ENCODE data around the gene PBX4. TPM values are rescaled to one million over a fixed set of nuclear protein-coding genes. Genes with fewer than 3 reads are reported as not detected.

PBX4 gene
- total RNA-seq, 1 experiment from 2014 or later: 0.94 TPM

GRCh38 chr19:19591133-19591825, 27.2 kb downstream of the PBX4 start:
- peak; percentile 97 for DNase-seq (ENCODE audit: low read depth)

DNA sequence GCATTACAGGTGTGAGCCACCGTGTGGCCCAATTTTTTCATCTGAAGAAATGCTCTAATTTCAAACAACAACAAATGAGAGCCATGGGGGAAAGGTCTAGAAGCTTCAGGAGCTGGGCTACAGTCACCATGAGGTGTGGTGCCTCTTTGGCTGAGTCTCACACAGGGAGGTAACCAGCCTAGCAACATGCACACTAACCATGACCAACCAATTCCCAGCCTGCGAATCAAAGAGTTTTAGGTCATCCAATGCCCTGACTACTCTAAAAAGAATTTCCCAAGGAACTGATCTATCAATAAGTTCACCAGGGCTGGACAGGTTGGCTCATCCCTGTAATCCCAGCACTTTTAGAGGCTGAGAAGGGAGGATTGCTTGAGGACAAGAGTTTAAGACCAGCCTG, 29.9 kb downstream of the PBX4 start:
- DNase-seq (ENCODE audit: low read depth): peak; percentile 35

GRCh38 chr19:19587771-19588170, 30.7 kb downstream of the PBX4 start:
- DNase-seq (ENCODE audit: low read depth): no peak

GRCh38 chr19:19584356-19584755, 34.1 kb downstream of the PBX4 start:
- no peak for DNase-seq (ENCODE audit: low read depth)

DNA sequence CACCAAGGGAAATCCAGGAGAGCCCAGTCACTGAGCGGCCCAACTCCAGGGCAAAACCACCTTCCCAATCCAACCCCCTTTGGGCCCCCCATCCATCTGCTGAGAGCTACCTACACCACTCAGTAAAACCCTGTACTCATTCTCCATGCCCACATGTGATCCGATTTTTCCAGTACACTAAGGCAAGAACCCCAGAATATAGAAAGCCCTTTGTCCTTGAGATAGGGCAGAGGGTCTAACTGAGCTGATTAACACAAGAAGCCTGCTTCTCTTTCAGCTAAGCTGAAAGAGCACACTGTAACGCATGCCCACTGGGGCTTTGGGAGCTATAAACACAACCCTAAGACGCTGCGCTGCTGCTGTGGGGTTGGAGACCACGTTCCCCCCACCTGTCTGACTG, 36.0 kb downstream of the PBX4 start:
- DNase-seq (ENCODE audit: low read depth): no peak

DNA sequence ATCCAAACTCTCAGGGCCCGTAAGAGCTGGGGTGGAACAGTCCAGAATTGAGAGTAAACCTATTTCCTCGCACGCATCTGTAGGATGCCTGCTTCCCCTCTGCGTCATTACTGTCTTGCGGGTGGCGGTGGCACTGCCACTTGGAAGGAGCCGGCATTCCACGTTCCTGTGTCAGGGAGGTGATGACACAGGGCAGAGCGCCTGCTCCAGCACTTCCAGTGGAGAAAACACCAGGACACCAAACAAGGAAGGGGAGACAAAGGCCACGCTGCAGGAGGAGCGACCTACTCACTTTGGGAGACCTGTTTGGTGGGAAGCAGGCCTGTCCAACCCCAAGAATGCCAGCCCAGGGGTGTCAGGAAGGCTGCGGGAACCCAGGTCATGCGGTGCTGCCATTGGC, 37.1 kb downstream of the PBX4 start:
- DNase-seq (ENCODE audit: low read depth): no peak

DNA sequence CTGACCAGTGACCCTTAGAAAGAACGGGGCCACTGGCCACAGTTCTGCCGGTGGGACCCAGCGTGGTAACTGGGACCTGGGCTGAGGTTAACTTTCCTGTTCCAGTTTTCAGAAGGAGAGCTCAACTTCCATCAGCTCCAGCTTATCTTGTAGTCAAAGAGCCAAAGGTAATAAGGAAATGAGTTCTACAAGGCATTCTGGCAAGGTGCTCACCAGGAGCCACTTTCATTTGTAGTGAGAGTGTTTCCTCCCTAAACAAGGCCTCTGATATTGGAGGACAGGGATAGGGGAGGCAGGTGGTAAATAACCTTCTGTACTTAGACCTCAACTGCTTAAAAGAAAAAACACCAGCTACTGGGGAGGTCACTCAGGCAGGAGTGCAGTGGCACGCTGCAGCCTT, 38.1 kb downstream of the PBX4 start:
- no peak for DNase-seq (ENCODE audit: low read depth)

- DNase-seq (ENCODE audit: low read depth): no peak
These were observed 38.7 kb downstream of the PBX4 start for GRCh38 chr19:19579533-19580361.

DNA sequence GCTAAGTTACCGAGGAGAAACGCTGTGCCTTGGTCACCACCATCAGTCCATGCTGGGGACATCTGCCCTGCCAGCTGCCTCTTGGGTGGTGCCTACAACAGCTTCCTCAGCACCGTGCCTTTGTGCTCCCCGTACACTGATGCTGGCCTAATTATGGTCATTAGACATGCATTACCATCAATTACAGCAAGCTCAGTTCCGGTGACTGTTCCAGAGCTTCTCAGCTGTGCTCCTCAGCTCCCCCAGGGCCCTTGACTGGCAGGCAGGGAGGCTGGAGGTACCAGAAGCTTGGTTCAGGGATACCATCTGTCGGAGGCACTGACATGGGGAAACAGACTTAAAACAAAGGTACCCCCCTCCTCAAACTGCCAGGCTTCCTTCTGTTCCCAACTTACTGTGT, 40.2 kb downstream of the PBX4 start:
- no peak for DNase-seq (ENCODE audit: low read depth)

GRCh38 chr19:19575411-19575810, 43.1 kb downstream of the PBX4 start:
- DNase-seq (ENCODE audit: low read depth): no peak

GRCh38 chr19:19571071-19571786, 47.3 kb downstream of the PBX4 start:
- DNase-seq (ENCODE audit: low read depth): no peak

GRCh38 chr19:19570571-19570970, 47.9 kb downstream of the PBX4 start:
- DNase-seq (ENCODE audit: low read depth): no peak

GRCh38 chr19:19568802-19569756, 49.4 kb downstream of the PBX4 start:
- DNase-seq (ENCODE audit: low read depth): peak; percentile 84

- DNase-seq (ENCODE audit: low read depth): no peak
These were observed 51.1 kb downstream of the PBX4 start for GRCh38 chr19:19567391-19567790.

DNA sequence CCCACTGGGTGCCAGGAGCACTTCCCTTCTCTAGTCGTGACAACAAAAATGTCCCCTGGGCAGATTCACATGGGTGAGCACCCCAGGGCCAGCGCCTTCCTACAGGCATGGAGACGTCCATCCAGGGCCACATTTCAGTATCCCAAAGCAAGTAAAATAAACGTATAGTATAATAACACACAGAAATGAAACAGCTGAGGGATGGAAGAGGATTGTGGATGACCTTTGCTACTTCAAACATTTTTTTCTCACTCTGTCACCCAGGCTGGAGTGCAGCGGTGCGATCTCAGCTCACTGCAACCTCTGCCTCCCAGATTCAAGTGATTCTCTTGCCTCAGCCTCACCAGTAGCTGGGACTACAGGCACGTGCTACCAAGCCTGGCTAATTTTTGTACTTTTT, 52.2 kb downstream of the PBX4 start:
- DNase-seq (ENCODE audit: low read depth): peak; percentile 43

GRCh38 chr19:19563348-19563848, 55.1 kb downstream of the PBX4 start:
- no peak for DNase-seq (ENCODE audit: low read depth)

DNA sequence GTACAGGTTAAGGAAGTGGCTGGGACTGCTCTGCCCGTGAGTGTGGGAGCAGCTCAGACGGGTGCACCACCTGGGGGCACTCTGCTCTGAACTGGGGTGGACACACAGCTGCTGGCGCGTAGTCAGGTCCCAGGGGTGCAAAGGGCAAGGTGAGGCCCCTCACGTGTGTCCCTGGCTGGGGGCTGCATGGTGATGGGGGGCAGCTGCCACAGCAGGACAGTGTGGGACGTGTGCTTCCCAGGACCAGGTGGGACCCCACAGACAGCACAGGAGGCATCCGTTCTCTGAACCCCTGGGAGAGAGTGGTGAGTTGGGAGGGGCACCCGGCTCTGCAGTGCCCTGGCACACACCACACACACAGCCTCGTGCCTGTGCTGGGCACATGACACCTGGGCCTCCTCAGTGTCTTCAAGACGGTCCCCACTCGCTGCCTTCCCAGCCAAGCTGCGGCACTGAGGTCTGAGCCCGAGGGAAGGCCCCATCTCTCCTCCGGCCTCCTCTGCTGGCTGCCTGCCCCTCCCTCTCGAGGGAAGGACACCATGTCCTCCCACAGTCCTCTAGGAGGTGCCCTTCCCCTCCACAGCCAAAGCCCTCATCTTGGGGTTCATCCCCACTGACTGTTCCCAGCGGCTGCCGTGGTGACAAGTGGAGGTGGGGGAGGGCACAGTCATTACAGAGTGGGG, 55.7 kb downstream of the PBX4 start:
- no peak for DNase-seq (ENCODE audit: low read depth)

DNA sequence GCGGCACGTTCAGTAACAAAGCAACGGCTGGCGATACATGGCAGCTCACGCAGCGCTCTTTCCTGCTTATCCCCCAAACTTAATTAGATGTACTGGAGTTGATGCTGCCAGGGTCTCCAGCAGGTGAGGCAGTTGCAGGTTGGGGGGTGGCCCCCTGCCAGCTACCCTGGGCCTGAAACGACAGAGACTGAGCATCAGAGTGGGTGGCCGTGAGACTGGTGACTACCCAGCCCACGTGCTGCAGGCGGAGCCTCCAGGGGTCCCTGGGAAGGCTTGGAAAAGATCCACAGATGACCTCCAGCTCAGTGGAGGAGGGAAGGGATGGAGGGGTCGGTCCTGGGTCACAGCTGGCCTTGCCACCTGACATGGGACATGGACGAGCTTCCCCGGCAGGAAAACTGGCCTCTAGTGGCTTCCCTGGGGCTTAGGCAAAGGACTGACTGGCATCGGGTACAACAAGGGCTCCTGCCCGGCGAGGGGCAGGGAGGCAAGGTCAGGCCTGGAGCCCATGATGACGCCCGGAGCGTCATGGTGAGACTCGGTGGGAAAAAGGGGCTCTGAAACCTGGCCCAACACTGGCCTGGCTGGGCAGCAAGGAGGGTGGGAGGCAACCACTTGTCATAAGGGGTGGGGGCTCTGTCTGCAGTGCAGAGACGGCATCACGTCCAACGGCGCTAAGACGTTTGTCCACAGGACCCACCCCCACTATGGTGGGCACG, 56.4 kb downstream of the PBX4 start:
- no peak for DNase-seq (ENCODE audit: low read depth)

DNA sequence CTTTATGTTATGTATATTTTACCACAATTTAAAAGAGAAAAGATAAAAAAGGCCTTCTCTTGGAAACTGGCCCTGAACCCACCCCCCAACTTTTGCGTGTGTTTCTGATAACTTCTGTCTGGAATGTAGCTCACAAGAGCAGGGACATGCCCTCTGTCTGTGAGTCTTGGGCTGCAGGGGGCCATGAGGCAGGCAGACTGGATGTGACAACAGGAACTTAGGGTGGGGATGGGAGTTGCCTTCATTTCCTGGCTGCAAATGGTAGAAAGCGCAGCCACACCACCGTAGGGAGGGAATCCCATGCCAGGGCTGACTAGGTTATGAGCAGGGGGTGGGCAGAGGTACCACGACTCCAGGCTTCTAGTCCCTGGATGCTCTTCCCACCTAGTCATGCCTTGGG, 58.6 kb downstream of the PBX4 start:
- DNase-seq (ENCODE audit: low read depth): no peak

DNA sequence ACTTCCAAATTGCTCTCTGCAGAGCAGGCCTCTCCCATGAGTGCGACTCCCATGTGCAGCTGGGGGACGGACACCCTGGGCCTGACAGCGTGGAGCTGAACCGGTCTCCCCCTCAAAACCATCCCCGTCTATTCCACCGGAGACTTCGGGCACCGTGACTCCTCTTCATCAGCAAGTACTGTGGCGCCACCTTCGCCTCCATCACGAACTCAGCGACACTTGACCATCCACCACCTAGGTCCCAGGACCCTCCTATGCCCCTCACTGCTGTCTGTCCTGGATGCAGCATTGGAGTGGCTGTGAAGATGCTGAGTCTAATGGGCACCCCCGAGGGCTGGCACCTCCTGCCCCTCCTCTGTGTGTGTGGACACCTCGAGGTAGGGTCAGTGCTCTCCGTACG, 59.9 kb downstream of the PBX4 start:
- DNase-seq (ENCODE audit: low read depth): no peak
